Karpas-422 (cell line): Measurements from ENCODE around the gene NDUFA1. TPM values are rescaled to one million over a fixed set of nuclear protein-coding genes. Genes with fewer than 3 reads are reported as not detected.
"Not testable (repeated sequence)": the region's sequence is repeated elsewhere in the genome, so short reads cannot be mapped to it uniquely, and the experiment has no call there.

Experiments
- DNase-seq: peaks from one replicate; pipeline ENCODE4 v3.0.0-alpha.2; 2015
- H2AFZ ChIP-seq: fragments of 200-600 bp; sonication (generic); 2 replicates; pipeline ENCODE4 v1.6.1; 2014; ENCODE audit warnings: antibody characterized with exemption, low read length, mixed read lengths
- H3K27ac ChIP-seq: fragments of 200-600 bp; sonication (generic); 2 replicates; pipeline ENCODE4 v1.5.1; 2014; ENCODE audit warnings: mild to moderate bottlenecking, low read length, moderate library complexity
- H3K27me3 ChIP-seq: fragments of 200-600 bp; sonication (generic); 2 replicates; pipeline ENCODE4 v1.6.1; 2014; ENCODE audit warnings: low read length, mixed read lengths
- H3K36me3 ChIP-seq: fragments of 200-600 bp; sonication (generic); 2 replicates; pipeline ENCODE4 v1.6.1; 2014; ENCODE audit warnings: low read length, mixed read lengths; ENCODE audit not compliant: insufficient read depth
- H3K4me1 ChIP-seq: fragments of 200-600 bp; sonication (generic); 2 replicates; pipeline ENCODE4 v1.6.1; 2014; ENCODE audit warnings: mild to moderate bottlenecking, low read length, mixed read lengths
- H3K4me2 ChIP-seq: fragments of 200-600 bp; sonication (generic); 2 replicates; pipeline ENCODE4 v1.6.1; 2014; ENCODE audit warnings: low read length, low read depth, mild to moderate bottlenecking; ENCODE audit not compliant: poor library complexity, severe bottlenecking
- H3K4me3 ChIP-seq: fragments of 200-600 bp; sonication (generic); 2 replicates; pipeline ENCODE4 v1.5.1; 2014; ENCODE audit warnings: mild to moderate bottlenecking, antibody characterized with exemption, low read length, mixed read lengths
- H3K79me2 ChIP-seq: fragments of 200-600 bp; sonication (generic); 2 replicates; pipeline ENCODE4 v1.6.1; 2014; ENCODE audit warnings: mild to moderate bottlenecking, low read length, mixed read lengths
- H3K9ac ChIP-seq: fragments of 200-600 bp; sonication (generic); 2 replicates; pipeline ENCODE4 v1.6.0; 2014; ENCODE audit warnings: low read length
- H3K9me2 ChIP-seq: fragments of 200-600 bp; sonication (generic), shearing (Covaris generic); replicated peaks from 2 replicates; pipeline ENCODE4 v1.6.0; 2014; ENCODE audit warnings: mild to moderate bottlenecking, low read length, moderate library complexity; ENCODE audit not compliant: insufficient read depth
- H3K9me3 ChIP-seq: fragments of 300-700, 200-600 bp; sonication (generic); 2 replicates; pipeline ENCODE4 v1.6.1; 2014; ENCODE audit warnings: low read length, mixed read lengths
- H4K20me1 ChIP-seq: fragments of 200-600 bp; sonication (generic); 2 replicates; pipeline ENCODE4 v1.6.1; 2014; ENCODE audit warnings: mild to moderate bottlenecking, antibody characterized with exemption, low read length, low read depth; ENCODE audit not compliant: insufficient read depth
- total RNA-seq: library from RNA; depleted of rRNA; stranded (reverse); fragments of >200 nt; shearing (Covaris generic); gene quantifications from 2 replicates; pipeline ENCODE4 v1.2.3, GENCODE V29; 2014; ENCODE audit warnings: low replicate concordance; rRNA removed

NDUFA1 gene
- 147 and 150 TPM in 2 replicates for total RNA-seq

DNA sequence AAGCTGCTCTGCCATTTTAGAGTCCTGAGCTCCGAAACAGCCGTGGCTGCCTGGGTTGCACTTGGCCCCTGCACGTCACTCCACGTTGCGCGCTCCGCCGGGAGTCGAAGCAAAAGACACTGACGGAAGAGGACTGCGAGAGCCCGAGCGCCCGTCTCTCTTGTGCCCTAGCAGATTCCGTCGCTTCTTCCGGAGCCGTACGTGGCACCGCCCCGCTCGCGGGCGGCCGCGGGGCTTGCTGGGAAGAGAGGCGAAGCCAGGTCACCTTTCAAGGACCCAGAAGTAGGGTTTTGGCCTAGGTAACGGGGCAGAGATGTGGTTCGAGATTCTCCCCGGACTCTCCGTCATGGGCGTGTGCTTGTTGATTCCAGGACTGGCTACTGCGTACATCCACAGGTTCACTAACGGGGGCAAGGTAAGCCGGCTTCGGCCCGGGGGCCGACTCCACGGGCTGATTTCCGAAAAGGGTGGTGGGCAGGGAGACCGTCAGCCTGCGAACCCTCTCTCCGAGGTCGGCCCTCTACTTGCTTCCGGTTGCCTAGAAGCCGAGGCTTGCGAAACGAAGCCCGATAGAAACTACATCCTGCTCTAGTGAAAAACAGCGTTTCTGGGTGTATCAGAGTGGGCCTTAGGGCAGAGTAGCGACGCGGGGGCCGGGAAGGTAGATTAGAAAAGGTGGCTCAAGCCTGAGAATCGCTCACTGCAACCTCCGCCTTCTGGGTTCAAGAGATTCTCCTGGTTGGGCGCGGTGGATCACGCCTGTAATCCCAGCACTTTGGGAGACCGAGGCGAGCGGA, at the start of gene NDUFA1, which contains the start of gene RNF113A:
NDUFA1 (plus strand) TSS at position 234 of the 797 bp plus-strand sequence; CDS start at position 314, 80 bp downstream.
RNF113A (minus strand) TSS at position 135 of the 797 bp plus-strand sequence; CDS start at position 15, 120 bp downstream.
- H3K9ac ChIP-seq = peak within 1 kb of the TSS; percentile 90
- no peak within 1 kb of the TSS for H2AFZ ChIP-seq
- peak within 1 kb of the TSS; percentile 82 for H3K4me2 ChIP-seq
- peak; percentile 94 for DNase-seq
- peaks cover 41% of the 10 kb centered on the region for H3K79me2 ChIP-seq
- peak within 1 kb of the TSS; percentile 79 for H3K4me3 ChIP-seq
- no peaks in the 10 kb centered on the region for H4K20me1 ChIP-seq
- H3K27me3 ChIP-seq = no peaks in the 10 kb centered on the region
- H3K27ac ChIP-seq = peak within 1 kb of the TSS; percentile 88
- H3K9me2 ChIP-seq = no peaks in the 10 kb centered on the region
- H3K4me1 ChIP-seq = peaks cover 11% of the 10 kb centered on the region
- no peaks in the 10 kb centered on the region for H3K9me3 ChIP-seq
- H3K36me3 ChIP-seq = no peaks in the 10 kb centered on the region; the same call in none of the 2 replicates

DNA sequence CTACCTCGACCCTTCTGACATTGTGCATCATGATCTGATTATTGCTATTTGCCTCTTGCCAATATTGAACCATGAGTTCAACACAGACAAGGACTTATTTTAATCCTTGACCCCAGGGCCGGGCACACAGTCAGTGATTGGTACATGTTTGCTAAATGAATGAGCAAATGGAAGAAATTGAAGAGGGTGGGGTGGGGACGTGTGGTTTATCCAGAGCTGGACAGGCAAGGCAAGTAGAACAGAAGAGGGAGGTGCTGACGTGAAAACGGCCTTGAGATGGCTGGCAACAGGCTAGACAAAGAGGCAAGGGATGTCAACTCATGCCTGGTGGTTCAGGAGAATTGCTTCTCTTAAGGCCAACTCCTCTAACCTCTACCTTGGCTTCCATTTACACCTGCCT, 47.4 kb upstream of the NDUFA1 start:
- not testable (repeated sequence) for H3K4me2 ChIP-seq, H3K36me3 ChIP-seq, H3K9ac ChIP-seq, DNase-seq, H3K9me2 ChIP-seq, H2AFZ ChIP-seq, H3K27me3 ChIP-seq, H3K27ac ChIP-seq, H3K4me3 ChIP-seq, H4K20me1 ChIP-seq, H3K4me1 ChIP-seq, H3K79me2 ChIP-seq, H3K9me3 ChIP-seq

DNA sequence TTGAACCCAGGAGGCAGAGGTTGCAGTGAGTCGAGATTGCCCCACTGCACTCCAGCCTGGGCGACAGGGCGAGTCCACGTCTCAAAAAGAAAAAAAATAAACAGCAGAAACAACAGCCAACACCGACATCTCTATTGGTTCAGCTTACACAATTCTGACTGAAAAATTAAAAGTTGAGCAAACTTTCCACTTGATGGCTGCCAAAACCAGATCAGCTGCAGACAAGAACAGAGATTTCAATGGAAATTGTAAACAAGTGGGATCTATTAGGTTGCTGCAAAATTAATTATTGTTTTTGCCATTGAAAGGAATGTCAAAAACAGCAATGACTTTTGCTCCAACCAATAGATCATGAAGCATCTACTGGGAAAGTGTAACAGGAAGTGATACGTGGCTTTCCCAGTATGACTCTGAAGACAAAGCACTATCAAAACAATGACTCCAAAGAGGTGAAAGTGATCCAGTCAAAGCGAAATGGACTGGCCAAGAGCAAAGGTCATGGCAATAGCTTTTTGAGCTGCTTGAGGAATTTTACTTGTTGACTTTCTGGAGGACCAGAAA, 45.2 kb upstream of the NDUFA1 start:
- Histone ChIP-seq H3K9me3 (no peaks in the 10 kb centered on the region), H3K27ac (no peak overlapping the region), H3K9me2 (no peaks in the 10 kb centered on the region), H3K36me3 (no peaks in the 10 kb centered on the region), H4K20me1 (no peaks in the 10 kb centered on the region), H3K27me3 (no peaks in the 10 kb centered on the region), H3K4me2 (no peak overlapping the region), H3K4me3 (no peak overlapping the region), H3K4me1 (no peaks in the 10 kb centered on the region), H2AFZ (no peak overlapping the region), H3K9ac (no peak overlapping the region), H3K79me2 (no peaks in the 10 kb centered on the region)
- no peak for DNase-seq

DNA sequence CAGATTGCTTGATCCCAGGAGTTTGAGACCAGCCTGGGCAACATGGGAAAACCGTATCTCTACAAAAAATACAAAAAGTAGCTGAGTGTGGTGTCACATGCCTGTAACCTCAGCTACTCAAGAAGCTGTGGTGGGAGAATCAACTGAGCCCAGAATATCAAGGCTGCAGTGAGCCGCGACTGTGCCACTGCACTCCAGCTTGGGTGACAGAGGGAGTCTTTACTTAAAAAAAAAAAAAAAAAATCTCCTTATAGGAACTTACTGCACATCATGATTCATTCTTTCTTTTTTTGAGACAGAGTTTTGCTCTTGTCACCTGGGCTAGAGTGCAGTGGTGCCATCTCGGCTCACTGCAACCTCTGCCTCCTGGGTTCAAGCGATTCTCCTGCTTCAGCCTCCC, 43.2 kb upstream of the NDUFA1 start:
- Histone ChIP-seq H3K27me3 (no peaks in the 10 kb centered on the region), H4K20me1 (no peaks in the 10 kb centered on the region), H3K4me1 (no peaks in the 10 kb centered on the region), H3K9ac (no peak overlapping the region), H3K36me3 (no peaks in the 10 kb centered on the region), H3K27ac (no peak overlapping the region), H3K4me3 (no peak overlapping the region), H2AFZ (no peak overlapping the region), H3K9me3 (no peaks in the 10 kb centered on the region), H3K9me2 (no peaks in the 10 kb centered on the region), H3K79me2 (no peaks in the 10 kb centered on the region), H3K4me2 (no peak overlapping the region)
- DNase-seq = no peak

DNA sequence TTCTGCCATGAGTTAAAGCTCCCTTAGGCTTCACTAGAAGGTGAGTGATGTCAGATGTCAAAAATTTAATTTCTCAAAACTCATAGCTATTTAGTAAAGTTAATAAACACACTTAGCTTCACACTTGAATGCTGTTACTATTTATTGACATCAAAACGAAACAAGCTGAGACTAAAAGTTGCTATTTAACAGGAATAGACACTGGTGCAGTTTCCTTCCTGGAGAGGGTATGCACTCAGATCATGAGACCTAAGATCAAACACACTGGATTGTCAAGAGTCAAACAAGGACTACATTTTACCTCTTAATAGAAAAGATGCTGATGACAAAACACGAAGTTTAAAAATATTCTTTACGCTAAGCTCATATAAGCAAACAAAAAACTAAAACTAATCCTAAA, 37.7 kb upstream of the NDUFA1 start:
- no peak for DNase-seq
- no peak overlapping the region for H3K4me2 ChIP-seq
- H3K4me3 ChIP-seq = no peak overlapping the region
- H3K9me3 ChIP-seq = no peaks in the 10 kb centered on the region
- no peaks in the 10 kb centered on the region for H4K20me1 ChIP-seq
- no peaks in the 10 kb centered on the region for H3K4me1 ChIP-seq
- no peak overlapping the region for H3K27ac ChIP-seq
- no peak overlapping the region for H2AFZ ChIP-seq
- H3K9ac ChIP-seq = no peak overlapping the region
- no peaks in the 10 kb centered on the region for H3K27me3 ChIP-seq
- H3K79me2 ChIP-seq = no peaks in the 10 kb centered on the region
- no peaks in the 10 kb centered on the region for H3K9me2 ChIP-seq
- H3K36me3 ChIP-seq = peaks cover 2% of the 10 kb centered on the region; the same call in 1 of the 2 replicates

DNA sequence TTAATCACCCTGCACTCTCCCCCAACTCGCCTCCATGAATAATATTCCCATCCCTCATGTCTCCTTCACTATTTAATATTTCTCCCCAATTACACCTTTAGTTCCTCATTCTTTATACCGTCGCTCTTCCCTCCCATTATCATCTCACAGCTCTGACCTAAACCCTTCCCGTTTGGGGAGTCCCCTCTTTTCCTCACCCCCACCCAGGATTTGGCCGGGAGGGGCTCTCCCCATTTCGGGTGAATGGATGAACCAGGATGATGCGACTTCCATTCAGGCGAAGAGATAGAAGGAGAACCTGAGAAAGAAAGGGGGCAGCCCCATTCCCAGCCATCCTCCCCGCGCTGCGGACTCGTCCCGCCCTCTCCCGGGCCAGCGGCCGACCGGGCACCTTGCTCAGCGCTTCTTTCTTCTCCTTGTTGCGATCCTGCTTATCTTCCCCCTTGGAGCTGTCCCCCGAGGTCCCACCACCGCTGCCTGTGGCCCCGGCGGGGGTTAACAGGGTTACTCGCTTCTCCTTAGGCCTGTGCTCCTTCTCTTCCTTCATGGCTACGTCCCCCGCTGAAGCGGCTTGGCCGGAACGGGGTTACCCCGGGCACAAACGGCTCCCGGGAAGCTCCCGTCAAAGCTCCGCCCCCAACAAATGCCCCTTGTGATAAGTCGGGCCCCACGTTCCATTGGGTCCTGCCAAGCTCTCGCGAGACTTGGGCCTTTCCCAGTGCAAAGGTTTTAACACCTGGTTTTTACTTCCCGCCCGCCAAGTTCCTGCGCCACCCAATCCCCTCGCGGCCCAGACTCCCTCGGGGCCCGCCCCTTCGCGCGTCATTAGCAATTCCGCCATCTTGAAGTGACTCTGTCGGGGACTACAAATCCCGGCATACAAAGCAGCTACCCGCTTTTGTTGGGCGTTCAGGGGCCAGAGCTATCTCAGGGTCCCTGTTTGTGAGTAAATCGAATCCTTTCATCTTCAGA, 19.0 kb upstream of the NDUFA1 start, which contains the start of gene UPF3B:
UPF3B (minus strand) TSS at position 582 of the 972 bp plus-strand sequence; CDS start at position 547, 35 bp downstream.
- no peaks in the 10 kb centered on the region for H3K27me3 ChIP-seq
- peaks cover 12% of the 10 kb centered on the region; the same call in 1 of the 2 replicates for H3K36me3 ChIP-seq
- peak within 1 kb of the TSS; percentile 41; the same call in 1 of the 2 replicates for H3K27ac ChIP-seq
- H3K4me1 ChIP-seq = peaks cover 15% of the 10 kb centered on the region
- H3K4me3 ChIP-seq = peak within 1 kb of the TSS; percentile 77
- no peaks in the 10 kb centered on the region for H3K9me3 ChIP-seq
- 0 out of 2 replicates have a peak within 1 kb of the TSS, but pooled peaks have one; percentile 41 for H2AFZ ChIP-seq
- DNase-seq = peak; percentile 97
- peak within 1 kb of the TSS; percentile 84 for H3K9ac ChIP-seq
- H3K4me2 ChIP-seq = peak within 1 kb of the TSS; percentile 82
- H4K20me1 ChIP-seq = no peaks in the 10 kb centered on the region
- no peaks in the 10 kb centered on the region for H3K9me2 ChIP-seq
- peaks cover 23% of the 10 kb centered on the region for H3K79me2 ChIP-seq

DNA sequence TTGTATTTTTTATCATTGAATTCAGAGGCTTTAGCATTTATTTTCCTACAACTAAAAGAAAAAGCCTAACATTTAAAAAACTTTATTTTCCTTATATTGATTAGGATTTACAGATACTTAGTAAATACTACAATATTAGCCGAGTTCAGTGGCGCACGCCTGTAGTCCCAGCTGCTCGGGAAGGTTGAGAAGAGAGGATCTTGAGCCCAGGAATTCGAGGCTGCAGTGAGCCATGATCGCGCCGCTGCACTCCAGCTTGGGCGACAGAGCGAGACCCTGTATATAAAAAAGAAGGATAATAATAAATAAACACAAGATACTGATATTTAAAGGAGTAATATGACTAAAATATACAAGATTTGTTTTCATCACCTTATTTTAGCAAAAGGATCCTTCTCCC, 18.2 kb upstream of the NDUFA1 start:
- Histone ChIP-seq H4K20me1 (no peaks in the 10 kb centered on the region), H3K4me2 (peak overlapping the region; percentile 70), H3K79me2 (peaks cover 23% of the 10 kb centered on the region), H3K27ac (no peak overlapping the region), H3K9ac (peak overlapping the region; percentile 52), H3K4me1 (peaks cover 15% of the 10 kb centered on the region), H3K9me3 (no peaks in the 10 kb centered on the region), H3K4me3 (peak overlapping the region; percentile 43), H3K27me3 (no peaks in the 10 kb centered on the region), H3K36me3 (peaks cover 8% of the 10 kb centered on the region; the same call in 1 of the 2 replicates), H2AFZ (0 out of 2 replicates have a peak overlapping the region, but pooled peaks have one; percentile 6), H3K9me2 (no peaks in the 10 kb centered on the region)
- DNase-seq = no peak
